Left hindlimb (tissue), 1 donor: Measurements from ENCODE around the gene EPSTI1.
A peak's percentile ranks its signal among the peaks of the same experiment; 100 is the strongest.
"Not testable (repeated sequence)": the region's sequence is repeated elsewhere in the genome, so short reads cannot be mapped to it uniquely, and the experiment has no call there.

Experiments
- DNase-seq: peaks from one replicate; pipeline ENCODE4 v3.0.0-alpha.2; 2018

Gene EPSTI1, protein sequence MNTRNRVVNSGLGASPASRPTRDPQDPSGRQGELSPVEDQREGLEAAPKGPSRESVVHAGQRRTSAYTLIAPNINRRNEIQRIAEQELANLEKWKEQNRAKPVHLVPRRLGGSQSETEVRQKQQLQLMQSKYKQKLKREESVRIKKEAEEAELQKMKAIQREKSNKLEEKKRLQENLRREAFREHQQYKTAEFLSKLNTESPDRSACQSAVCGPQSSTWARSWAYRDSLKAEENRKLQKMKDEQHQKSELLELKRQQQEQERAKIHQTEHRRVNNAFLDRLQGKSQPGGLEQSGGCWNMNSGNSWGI

DNA sequence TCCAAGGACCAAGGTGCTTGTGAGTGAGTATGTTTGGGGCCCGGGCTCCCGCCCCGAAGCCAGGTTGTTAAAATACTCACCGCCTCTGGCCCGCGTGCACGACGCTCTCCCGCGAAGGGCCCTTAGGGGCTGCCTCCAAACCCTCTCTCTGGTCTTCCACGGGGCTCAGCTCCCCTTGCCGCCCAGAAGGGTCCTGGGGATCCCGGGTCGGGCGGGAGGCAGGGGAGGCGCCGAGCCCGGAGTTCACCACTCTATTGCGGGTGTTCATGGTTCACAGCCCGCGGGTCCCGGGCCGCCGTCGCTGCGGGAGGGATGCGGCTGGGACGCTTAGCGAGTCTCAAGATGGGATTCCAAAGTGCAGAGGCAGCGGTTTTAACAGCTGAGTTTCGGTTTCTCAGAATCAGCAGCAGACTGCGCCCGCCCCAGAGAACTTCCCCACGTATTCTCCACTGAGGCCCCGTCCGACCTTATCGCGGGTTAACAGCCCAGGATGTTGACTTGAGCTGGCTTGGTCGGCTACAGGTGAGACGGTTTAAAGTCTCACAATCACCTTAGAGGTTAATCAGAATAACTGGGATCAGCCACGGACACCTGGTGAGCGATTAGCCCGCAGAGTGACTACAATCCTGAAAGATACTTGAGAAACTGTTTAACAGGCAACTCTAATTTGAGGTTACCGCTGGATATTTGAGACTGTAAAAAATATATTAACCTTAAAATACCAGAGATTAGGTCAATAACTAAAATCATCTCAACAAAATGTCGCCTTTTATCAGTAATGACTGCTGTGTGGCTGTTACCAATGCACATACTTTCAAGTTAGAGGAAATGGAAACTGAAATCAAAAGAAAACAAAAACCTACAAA lies at the start of gene EPSTI1:
Gene EPSTI1, minus strand, starts transcription at position 344 of the 866 bp plus-strand sequence. Its CDS starts 76 bp downstream, at position 268.
- DNase-seq: peak; percentile 77

DNA sequence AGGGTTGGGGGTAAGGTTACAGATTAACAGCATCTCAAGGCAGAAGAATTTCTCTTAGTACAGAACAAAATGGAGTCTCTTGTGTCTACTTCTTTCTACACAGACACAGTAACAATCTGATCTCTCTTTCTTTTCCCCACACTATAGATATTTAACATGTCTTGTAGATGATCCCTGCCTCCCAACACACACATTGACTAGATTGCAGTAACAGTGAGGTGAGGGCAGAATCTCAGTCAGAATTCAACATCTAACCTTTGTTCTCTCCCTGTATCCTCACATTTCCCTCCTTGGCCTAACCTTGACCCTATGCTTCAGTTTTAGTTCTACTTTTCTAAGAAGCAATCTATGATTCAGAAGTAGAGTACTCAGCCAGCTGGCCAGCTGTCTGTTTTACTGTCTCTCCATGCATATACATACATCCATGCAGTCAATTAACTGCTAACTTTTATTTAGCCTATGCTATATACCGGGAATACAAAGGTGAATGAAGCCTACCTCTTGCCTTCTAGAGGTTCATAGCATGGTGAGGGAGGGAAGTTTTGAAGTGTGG lies 49.4 kb upstream of the EPSTI1 start:
- no peak for DNase-seq

DNA sequence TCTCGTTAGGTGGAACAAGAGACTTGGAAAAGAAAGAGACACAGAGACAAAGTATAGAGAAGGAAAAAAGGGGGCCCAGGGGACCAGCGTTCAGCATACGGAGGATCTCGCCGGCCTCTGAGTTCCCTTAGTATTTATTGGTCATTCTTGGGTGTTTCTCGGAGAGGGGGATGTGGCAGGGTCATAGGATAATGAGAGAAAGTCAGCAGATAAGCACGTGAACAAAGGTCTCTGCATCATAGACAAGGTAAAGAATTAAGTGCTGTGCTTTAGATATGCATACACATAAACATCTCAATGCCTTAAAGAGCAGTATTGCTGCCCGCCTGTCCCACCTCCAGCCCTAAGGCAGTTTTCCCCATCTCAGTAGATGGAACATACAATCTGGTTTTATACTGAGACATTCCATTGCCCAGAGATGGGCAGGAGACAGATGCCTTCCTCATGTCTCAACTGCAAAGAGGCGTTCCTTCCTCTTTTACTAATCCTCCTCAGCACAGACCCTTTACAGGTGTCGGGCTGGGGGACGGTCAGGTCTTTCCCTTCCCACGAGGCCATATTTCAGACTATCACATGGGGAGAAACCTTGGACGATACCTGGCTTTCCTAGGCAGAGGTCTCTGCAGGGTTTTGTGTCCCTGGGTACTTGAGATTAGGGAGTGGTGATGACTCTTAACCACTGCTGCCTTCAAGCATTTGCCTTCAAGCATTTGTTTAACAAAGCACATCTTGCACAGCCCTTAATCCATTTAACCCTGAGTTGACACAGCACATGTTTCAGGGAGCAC lies 48.7 kb upstream of the EPSTI1 start:
- not testable (repeated sequence) for DNase-seq

DNA sequence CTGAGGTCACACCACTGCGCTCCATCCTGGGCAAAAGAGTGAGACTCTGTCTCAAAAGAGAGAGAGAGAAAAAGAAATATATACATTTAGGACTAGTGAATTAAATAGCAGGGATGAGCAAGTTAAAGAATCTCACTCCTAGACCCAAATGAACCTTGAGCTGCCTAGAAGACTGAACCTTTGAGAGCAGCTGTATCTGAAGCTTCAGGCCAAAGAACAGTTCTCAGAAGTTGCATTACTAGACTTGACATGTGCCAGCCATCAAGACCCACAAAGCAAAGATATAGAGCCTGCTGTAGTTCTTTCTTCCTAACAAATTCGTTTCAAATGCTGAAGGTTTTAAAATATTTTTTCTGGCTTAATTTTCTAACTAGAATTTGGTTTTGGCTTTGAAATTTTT lies 47.9 kb upstream of the EPSTI1 start:
- DNase-seq: no peak

DNA sequence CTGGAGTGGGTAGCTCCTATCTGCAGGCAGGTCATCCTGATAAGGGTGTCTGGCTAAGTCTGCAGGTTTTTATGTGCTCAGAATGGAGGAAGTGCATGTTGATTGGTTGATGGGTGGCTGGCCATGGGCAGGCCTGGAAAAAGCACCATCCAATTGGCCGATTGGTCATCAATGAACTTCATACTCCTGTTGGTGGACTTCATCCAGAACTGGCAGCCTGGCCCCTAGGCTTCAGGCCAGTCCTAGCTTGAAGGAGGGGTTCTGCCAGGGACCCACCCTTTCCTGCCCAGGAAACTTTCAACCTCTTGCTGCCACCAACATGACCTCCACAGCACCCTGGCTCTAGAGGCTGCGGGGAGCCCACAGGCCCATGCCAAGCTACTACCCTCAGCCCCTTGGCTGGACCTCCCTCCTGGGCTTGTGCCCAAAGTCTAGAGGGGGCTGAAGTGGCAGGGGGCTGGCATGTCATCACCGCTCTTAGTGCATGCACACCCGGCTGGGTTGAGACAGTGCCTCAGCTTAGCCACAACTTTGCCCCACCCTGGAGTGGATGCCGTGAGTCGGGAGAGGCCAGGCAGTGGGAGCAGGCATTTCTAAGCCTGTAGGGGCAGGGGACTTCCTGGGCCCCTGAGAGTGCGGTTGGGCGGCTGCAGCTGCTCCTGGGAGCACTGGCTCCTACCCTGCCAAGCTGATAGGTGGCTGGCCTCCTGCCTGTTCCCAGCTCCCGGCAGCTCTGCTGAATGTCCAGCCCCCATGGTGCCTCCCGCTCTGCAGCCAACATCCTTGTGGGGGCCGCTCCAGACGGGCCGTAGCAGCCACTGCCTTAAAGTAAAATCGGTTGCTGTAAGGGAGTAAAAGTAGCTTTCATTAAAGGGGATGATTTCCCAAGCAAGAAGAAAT lies 44.6 kb upstream of the EPSTI1 start:
- no peak for DNase-seq

DNA sequence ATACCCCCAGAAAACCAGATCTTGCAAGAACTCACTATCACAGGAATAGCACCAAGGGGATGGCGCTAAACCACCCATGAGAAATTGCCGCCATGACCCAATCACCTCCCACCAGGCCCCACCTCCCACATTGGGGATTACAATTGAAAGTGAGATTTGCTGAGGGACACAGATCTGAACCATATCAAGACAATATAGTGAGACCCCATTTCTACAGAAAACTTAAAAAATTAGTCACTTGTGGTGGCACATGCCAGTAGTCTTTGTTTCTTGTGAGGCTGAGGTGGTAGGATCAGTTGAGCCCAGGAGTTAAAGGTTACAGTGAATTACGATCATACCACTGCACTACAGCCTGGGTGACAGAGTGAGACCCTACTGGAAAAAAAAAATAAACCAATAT lies 41.0 kb upstream of the EPSTI1 start:
- no peak for DNase-seq

DNA sequence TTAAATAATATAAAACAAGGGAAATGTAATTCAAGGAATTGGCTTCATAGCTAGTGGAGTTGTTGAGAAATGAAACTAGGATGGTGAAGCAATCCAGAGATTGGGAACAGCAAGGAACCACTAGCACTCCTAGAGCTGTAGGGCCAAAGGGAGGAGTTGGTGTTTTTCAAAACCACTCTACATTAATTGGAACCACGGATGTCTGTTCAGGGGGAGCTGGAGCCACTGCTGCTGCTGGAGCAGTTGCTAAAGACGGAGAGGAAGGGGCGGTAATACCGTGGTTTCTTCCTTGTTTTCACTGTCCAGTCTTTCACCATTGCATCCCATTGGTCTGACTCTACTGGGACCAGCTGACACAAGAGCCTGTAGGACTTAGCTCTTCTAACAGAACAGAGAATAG lies 39.8 kb upstream of the EPSTI1 start:
- DNase-seq: no peak

DNA sequence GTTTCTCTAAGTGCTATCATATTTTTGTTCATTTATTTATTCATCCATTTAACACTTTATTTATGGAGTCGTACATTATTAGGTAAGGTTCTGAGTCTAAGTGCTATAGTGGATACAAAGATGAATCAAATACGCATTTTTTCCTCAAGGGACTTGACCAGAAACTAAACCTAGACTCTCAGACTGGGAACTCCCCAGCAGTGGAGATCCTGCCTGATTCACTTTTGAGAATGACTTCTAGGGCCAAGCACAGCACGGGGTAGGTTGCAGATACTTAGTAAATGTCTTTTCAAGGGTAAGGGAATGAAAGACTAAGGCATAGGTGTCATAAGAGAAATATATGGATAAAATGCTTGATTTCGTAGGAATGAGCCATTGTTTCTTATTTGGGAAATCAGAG lies 38.5 kb upstream of the EPSTI1 start:
- no peak for DNase-seq

DNA sequence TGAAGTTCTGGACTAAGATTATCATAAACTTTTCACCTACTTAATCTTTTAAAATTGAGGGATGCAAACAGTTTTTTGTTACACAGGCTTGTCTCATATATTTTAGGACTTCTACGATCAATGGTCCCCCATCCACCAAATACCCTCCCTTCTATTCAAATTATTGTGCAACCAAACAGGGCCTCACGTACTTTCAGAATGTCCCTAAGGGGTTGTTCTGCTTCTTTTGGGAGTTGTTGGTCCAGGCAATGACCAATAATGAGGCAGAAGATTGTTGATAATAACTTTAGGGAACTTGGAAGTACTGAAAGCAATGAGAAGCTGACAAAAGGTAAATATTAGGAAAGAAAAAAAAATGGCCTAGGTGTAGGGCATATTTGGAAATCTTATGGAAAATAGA lies 34.2 kb upstream of the EPSTI1 start:
- DNase-seq: no peak

DNA sequence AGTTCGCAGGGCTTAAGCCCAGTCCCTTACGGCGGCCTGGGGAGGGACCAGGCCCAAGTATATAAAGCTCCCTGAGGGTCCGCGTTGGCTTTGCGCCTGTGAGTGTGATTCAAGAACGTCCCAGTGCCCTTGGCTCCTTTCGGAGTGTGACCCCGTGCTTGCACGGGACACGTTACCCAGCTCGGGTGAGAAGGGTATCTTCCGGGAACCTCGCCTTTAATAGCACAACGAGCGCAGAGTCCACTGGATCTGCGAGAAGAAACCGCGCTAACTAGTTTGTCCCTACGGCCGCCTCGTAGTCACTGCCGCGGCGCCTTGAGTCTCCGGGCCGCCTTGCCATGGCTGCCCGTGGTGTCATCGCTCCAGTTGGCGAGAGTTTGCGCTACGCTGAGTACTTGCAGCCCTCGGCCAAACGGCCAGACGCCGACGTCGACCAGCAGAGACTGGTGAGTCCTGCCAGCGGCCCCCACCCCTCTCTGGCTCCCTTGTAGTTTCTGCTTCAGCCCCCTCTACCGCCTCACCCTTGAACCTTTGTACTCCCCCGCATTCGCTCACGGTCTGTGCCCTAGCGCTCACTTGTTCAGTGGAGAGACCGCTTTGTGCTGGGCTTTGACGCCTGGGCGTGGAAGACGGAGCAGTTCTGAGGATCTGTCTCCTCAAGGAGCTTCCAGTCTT lies 31.4 kb upstream of the EPSTI1 start, which contains the start of gene DNAJC15:
Gene DNAJC15, plus strand, starts transcription at position 298 of the 675 bp plus-strand sequence. Its CDS starts 41 bp downstream, at position 339.
- peak; percentile 93 for DNase-seq

DNA sequence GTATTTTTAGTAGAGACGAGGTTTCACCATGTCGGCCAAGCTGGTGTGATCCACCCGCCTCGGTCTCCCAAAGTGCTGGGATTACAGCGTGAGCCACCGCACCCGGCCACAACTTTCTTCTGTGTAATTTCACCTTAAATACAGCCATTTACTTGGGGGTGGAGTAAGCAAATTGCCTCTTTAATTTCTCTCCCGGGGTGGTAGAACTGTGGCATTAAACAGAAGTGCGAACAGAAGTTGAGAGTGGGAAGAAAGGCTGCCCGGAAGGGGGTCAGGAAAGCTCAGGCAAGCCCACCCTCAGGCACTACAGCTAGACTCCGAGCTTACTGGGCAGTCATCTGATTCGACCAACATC lies 30.9 kb upstream of the EPSTI1 start:
- DNase-seq: no peak

DNA sequence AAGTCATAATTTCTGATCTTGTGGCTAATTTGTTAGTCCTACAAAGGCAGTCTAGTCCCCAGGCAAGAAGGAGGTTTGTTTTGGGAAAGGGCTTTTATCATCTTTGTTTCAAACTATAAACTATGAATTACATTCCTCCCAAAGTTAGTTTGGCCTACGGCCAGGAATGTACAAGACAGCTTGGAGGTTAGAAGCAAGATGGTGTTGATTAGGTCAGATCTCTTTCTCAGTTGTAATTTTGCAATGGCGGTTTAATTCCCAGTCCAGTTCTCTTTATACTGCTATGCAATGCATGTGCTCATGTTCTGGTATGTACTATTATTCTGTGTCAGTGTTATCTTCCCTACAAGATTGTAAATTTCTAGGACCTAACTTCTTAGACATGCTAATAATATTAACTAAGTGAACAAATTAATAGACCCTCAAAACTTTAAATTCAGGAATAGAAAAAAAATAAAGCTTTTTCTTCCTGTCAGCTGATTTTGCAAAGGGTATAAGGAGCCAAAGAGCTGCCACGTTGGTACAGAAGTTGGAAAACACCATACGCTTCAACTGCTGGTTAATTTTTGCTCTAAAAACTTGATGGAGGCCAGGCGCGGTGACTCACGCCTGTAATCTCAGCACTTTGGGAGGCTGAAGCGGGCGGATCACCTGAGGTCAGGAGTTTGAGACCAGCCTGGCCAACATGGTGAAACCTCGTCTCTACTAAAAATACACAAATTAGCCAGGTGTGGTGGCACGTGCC lies 30.1 kb upstream of the EPSTI1 start:
- DNase-seq: no peak

DNA sequence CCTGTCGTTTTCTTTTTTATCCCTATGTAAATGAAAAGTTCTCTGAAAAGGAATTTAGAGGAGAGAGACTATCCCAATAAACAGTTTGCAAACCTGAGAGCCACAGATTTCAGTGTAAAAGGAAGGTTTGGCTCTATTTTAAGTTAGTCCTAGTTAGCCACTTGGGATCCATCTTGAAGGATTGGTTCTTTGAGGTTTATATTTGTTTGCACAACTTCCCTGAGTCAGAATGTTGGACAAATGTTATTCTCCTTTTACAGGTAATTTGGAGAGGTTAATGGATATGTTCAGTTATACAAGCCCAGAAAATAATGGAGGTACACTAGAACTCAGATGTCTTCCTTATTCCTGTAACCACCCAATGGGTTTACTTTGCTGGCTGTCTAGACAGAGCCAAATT lies 28.8 kb upstream of the EPSTI1 start:
- DNase-seq: no peak

DNA sequence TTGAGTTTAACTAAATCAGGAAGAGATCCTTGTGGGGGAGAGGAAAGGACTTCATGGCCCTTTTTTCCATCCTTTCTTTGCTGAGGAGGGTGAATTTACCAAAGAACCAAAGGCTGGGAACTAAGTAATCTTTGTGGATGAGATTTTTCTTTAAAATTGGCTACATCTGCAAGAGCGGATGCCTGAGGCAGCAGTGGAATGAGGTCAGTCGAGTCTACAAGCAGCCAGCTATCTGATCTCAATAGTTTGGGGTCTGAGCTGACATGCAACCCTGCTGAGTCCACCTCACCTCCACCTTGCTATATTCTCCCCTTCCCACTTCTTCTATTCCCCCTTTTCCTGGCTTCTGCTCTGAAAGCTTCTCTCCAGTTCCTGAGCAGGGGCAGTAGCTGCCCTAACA lies 27.8 kb upstream of the EPSTI1 start:
- no peak for DNase-seq

DNA sequence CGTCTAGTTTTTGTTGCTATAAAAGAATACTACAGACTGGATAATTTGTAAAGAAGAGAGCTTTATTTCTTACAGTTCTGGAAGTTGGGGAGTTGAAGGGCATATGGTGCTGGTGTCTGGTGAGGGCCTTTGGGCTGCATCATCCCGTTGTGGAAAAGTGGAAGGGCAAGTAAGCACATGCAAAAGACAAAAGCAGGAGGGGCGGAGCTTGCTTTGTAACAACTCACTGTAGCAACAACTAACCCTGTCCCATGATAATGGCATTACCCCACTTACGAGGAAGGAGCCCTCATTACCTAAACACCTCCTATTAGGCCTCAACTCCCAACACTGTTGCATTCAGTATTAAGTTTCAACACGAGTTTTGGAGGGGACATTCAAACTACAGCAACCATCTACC lies 24.2 kb upstream of the EPSTI1 start:
- no peak for DNase-seq

DNA sequence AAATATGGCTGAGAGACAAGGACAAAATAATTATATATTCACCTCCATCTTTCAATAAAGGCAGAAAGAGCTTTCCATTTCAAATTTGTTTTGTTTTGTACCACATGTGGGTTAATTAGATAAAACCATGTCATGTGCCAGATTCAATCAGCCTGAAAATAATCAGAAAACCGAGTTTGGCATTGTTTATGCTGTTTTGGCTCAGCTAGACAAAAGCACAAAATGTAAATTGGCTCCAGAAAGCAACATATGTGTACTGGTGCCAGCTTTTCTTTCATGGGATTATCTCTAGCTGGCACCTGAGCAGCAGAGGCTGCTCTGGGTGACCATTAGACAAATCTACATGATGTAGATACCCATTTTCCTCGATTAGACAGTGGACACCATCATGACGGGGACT lies 22.1 kb upstream of the EPSTI1 start:
- DNase-seq: no peak

DNA sequence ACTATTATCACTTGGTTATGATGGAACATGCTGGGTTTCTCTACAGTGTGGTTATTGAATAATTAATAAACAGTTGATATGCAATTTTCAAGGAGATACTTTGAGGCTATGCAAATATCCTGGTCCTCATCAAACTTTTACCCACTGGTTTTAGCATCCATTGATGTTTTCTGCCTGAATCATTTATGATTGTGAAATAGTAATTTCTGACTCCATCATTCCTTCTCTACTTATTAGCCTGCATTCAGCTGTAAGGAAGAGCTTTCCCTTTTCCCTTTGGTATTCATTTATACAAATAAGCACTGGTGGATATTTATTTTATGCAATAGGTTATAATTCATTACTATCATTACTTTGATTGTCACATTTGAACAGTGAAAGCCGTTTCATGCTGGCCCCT lies 17.5 kb upstream of the EPSTI1 start:
- DNase-seq: no peak

DNA sequence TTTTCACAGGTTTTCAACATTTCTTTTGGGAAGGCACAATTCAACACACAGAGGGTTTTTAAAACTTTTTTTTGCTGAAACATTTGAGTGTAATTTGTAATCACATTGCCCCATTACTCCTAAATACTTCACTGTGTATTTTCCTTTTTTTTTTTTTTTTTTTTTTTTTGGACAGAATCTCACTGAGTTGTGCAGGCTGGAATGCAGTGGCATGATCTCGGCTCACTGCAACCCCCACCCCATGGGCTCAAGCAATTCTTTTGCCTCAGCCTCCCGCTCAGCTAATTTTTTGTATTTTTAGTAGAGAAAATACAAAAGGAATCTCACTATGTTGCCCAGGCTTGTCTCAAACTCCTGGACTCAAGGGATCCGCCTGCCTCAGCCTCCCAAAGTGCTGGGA lies 16.6 kb upstream of the EPSTI1 start:
- no peak for DNase-seq

DNA sequence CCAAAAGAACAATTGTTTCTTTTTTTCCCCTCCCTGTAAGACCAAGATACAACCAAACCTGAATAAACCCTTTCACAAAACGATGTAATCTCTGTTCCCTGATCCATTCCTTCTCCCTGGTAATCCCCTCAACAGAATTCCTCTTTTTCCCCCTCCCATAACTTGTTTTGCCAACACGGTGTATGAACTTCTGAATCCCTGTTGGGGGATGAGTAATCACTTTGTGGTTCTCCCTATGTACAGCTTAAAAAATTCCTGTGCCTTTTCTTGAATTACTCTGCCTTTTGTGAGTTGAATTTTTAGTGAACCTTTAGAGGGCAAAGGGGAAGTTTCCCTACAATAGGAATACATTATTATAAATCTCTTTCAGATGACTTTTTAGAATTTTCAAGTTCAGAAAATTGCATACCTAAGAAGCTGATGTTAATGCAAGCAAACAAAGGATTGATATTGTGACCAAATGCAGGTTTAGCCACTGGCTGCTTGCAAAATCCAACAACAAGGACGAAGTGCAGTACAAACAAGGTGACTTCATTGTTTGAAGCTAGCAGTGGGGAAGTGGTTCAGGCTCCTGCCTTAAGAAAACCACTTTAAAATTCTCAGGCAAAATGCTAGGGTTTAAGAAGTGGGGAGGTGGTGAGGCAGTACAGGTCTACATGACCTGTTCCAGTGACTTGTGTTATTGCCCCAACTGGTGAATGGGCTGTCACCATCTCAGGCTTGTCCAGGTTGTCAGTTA lies 15.0 kb upstream of the EPSTI1 start:
- DNase-seq: no peak
